PFSK-1 (cell line): Measurements from ENCODE around the gene MYLIP.

Source experiments
- POLR2AphosphoS5 ChIP-seq: IDR thresholded peaks from 2 replicates; pipeline ENCODE4 v1.6.1; 2012; ENCODE audit warnings: low read depth, mild to moderate bottlenecking, control low read depth, low read length, moderate library complexity
- REST ChIP-seq, 2 experiments: IDR thresholded peaks; 2 replicates each; pipeline versions ENCODE4 v1.6.1 to v1.8.0; 2011 to 2012; ENCODE audit warnings: low read depth in 2 of 2, low read length in 2 of 2, control low read depth in 1 of 2, inconsistent platforms in 1 of 2, mild to moderate bottlenecking in 1 of 2, moderate library complexity in 1 of 2; ENCODE audit not compliant: insufficient read depth in 1 of 2
- SIN3A ChIP-seq: IDR thresholded peaks from 2 replicates; pipeline ENCODE4 v1.6.1; 2012; ENCODE audit warnings: mild to moderate bottlenecking, low read length, moderate library complexity, borderline replicate concordance; ENCODE audit not compliant: insufficient read depth
- TAF1 ChIP-seq: IDR thresholded peaks from 2 replicates; pipeline ENCODE4 v1.6.1; 2012; ENCODE audit warnings: low read length, control low read depth, borderline replicate concordance; ENCODE audit not compliant: insufficient read depth

GRCh38 chr6:16173167-16173940, 44.5 kb downstream of the MYLIP start:
- TF ChIP-seq POLR2AphosphoS5 (no peak), REST (IDR thresholded peaks at IDR 0.05; ENCODE audit: insufficient read depth in 1 of 2, low read depth in 2 of 2, low read length in 2 of 2) (no peak), SIN3A (no peak), TAF1 (no peak)
